ENCODE measurements around the gene RIMS3. TPM values are rescaled to one million over a fixed set of nuclear protein-coding genes. Genes with fewer than 3 reads are reported as not detected.

Gene RIMS3
- total RNA-seq, result 3.5 and 6.2 TPM in 2 replicates

GRCh38 chr1:40665335-40666171 is at the start of gene RIMS3:
RIMS3 (minus strand) TSS chr1:40665682; CDS start chr1:40641925, 23,757 bp downstream.
- Histone ChIP-seq H3K36me3 (ENCODE audit: insufficient read depth, low read length) (no peaks in the 10 kb centered on the region), H3K79me2 (ENCODE audit: insufficient read depth, low read length) (no peaks in the 10 kb centered on the region), H3K27ac (ENCODE audit: low read depth, low read length) (no peak within 1 kb of the TSS), H3K4me3 (ENCODE audit: insufficient read depth, low read length) (peak within 1 kb of the TSS; percentile 68), H3K4me2 (ENCODE audit: insufficient read depth, low read length) (peak within 1 kb of the TSS; percentile 69), H3K27me3 (ENCODE audit: insufficient read depth, low read length) (peaks cover 19% of the 10 kb centered on the region), H4K20me1 (ENCODE audit: insufficient read depth, low read length) (no peaks in the 10 kb centered on the region), H2AFZ (ENCODE audit: low read length) (peak within 1 kb of the TSS; percentile 65), H3K4me1 (ENCODE audit: insufficient read depth, low read length) (no peaks in the 10 kb centered on the region), H3K9me3 (ENCODE audit: low read depth, low read length) (no peaks in the 10 kb centered on the region)
- peak; percentile 98 for DNase-seq (ENCODE audit: insufficient read length, low spot score, missing footprints)
- TF ChIP-seq CTCF (IDR thresholded peaks at IDR 0.05; ENCODE audit: extremely low read depth, low read depth, low read length), result no peak

- TF ChIP-seq CTCF (IDR thresholded peaks at IDR 0.05; ENCODE audit: extremely low read depth, low read depth, low read length), result no peak
- peaks cover 7% of the 10 kb centered on the region for H3K36me3 ChIP-seq (ENCODE audit: insufficient read depth, low read length)
- H3K4me2 ChIP-seq (ENCODE audit: insufficient read depth, low read length), result no peak overlapping the region
- H4K20me1 ChIP-seq (ENCODE audit: insufficient read depth, low read length), result no peaks in the 10 kb centered on the region
- H3K4me3 ChIP-seq (ENCODE audit: insufficient read depth, low read length), result no peak overlapping the region
- H3K27ac ChIP-seq (ENCODE audit: low read depth, low read length), result no peak overlapping the region
- H3K79me2 ChIP-seq (ENCODE audit: insufficient read depth, low read length), result peaks cover 78% of the 10 kb centered on the region
- no peak for DNase-seq (ENCODE audit: insufficient read length, low spot score, missing footprints)
- H3K4me1 ChIP-seq (ENCODE audit: insufficient read depth, low read length), result peaks cover 31% of the 10 kb centered on the region
- H3K27me3 ChIP-seq (ENCODE audit: insufficient read depth, low read length), result no peaks in the 10 kb centered on the region
- H2AFZ ChIP-seq (ENCODE audit: low read length), result no peak overlapping the region
- H3K9me3 ChIP-seq (ENCODE audit: low read depth, low read length), result no peaks in the 10 kb centered on the region
These were observed 47.5 kb upstream of the RIMS3 start for GRCh38 chr1:40712997-40713396.

- no peaks in the 10 kb centered on the region for H3K9me3 ChIP-seq (ENCODE audit: low read depth, low read length)
- peaks cover 78% of the 10 kb centered on the region for H3K79me2 ChIP-seq (ENCODE audit: insufficient read depth, low read length)
- no peak overlapping the region for H3K27ac ChIP-seq (ENCODE audit: low read depth, low read length)
- no peak for DNase-seq (ENCODE audit: insufficient read length, low spot score, missing footprints)
- H3K4me2 ChIP-seq (ENCODE audit: insufficient read depth, low read length), result no peak overlapping the region
- H3K36me3 ChIP-seq (ENCODE audit: insufficient read depth, low read length), result peaks cover 7% of the 10 kb centered on the region
- H2AFZ ChIP-seq (ENCODE audit: low read length), result no peak overlapping the region
- no peak overlapping the region for H3K4me3 ChIP-seq (ENCODE audit: insufficient read depth, low read length)
- H3K27me3 ChIP-seq (ENCODE audit: insufficient read depth, low read length), result no peaks in the 10 kb centered on the region
- TF ChIP-seq CTCF (IDR thresholded peaks at IDR 0.05; ENCODE audit: extremely low read depth, low read depth, low read length), result no peak
- no peaks in the 10 kb centered on the region for H4K20me1 ChIP-seq (ENCODE audit: insufficient read depth, low read length)
- H3K4me1 ChIP-seq (ENCODE audit: insufficient read depth, low read length), result peaks cover 31% of the 10 kb centered on the region
These were observed 47.0 kb upstream of the RIMS3 start for GRCh38 chr1:40712405-40712944.
